Peyer's patch (tissue), 4 donors: Measurements from ENCODE around the gene RRM1. TPM values are rescaled to one million over a fixed set of nuclear protein-coding genes. Genes with fewer than 3 reads are reported as not detected.

Experiments used
- DNase-seq, 3 donors: peaks; one replicate each; pipeline ENCODE4 v3.0.0-alpha.2; 2017 to 2019
- H3K27ac ChIP-seq, 4 donors: fragments of 200-600 bp; sonication (generic); one replicate each; pipeline ENCODE4 v1.5.1; 2016 to 2019
- H3K27me3 ChIP-seq, 2 donors: fragments of 200-600 bp; sonication (generic); one replicate each; pipeline ENCODE4 v1.5.1; 2019
- H3K36me3 ChIP-seq, 3 donors: fragments of 200-600 bp; sonication (generic); one replicate each; pipeline ENCODE4 v1.5.1; 2016 to 2019
- H3K4me1 ChIP-seq, 4 donors: fragments of 200-600 bp; sonication (generic); one replicate each; pipeline ENCODE4 v1.5.1; 2016 to 2019
- H3K4me3 ChIP-seq, 4 donors: fragments of 200-600 bp; sonication (generic); 1 replicate in 3 of 4; 2 replicates in 1 of 4; pipeline ENCODE4 v1.5.1; 2016 to 2019; ENCODE audit warnings: mild to moderate bottlenecking in 1 of 4
- H3K9me3 ChIP-seq, 4 donors: fragments of 200-600 bp; sonication (generic); one replicate each; pipeline ENCODE4 v1.5.1; 2016 to 2019; ENCODE audit warnings: mild to moderate bottlenecking in 1 of 4
- POLR2A ChIP-seq, 2 donors: fragments of 450-650 bp; IDR thresholded peaks; one replicate each; pipeline ENCODE4 v1.5.1; 2017; ENCODE audit warnings: antibody characterized with exemption in 2 of 2, mild to moderate bottlenecking in 2 of 2, moderate library complexity in 2 of 2
- total RNA-seq, 4 donors: library from RNA; depleted of rRNA; stranded (reverse); fragments of >200 nt; gene quantifications; one replicate each; pipeline ENCODE4 v1.1.0, GENCODE V29; 2016
- TF ChIP-seq, protein P1 (sequence below), 6 experiments: fragments of 450-650 bp in 4 of 6; fragments of 200-600 bp in 2 of 6; sonication (generic) in 1 of 6; IDR thresholded peaks; one replicate each; pipeline ENCODE4 v1.5.1; 2017 to 2019; ENCODE audit warnings: antibody characterized with exemption in 6 of 6, mild to moderate bottlenecking in 3 of 6, moderate library complexity in 1 of 6

The RRM1 gene
- total RNA-seq, 4 donors from 2014 or later: 13.3 to 40.5 (median 32.3) TPM

DNA sequence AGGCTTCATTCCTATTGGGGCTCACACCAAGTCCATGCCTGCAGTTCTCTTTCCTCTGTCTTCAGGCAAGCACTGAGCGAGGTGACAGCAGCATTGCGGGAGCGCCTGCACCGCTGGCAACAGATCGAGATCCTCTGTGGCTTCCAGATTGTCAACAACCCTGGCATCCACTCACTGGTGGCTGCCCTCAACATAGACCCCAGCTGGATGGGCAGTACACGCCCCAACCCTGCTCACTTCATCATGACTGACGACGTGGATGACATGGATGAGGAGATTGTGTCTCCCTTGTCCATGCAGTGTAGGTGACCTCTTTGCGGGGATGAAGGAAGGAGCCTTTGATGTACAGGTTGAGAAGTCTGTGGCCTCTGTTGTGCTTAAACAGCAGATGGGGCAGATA lies 11.4 kb upstream of the RRM1 start:
- TF ChIP-seq, protein P1, sequence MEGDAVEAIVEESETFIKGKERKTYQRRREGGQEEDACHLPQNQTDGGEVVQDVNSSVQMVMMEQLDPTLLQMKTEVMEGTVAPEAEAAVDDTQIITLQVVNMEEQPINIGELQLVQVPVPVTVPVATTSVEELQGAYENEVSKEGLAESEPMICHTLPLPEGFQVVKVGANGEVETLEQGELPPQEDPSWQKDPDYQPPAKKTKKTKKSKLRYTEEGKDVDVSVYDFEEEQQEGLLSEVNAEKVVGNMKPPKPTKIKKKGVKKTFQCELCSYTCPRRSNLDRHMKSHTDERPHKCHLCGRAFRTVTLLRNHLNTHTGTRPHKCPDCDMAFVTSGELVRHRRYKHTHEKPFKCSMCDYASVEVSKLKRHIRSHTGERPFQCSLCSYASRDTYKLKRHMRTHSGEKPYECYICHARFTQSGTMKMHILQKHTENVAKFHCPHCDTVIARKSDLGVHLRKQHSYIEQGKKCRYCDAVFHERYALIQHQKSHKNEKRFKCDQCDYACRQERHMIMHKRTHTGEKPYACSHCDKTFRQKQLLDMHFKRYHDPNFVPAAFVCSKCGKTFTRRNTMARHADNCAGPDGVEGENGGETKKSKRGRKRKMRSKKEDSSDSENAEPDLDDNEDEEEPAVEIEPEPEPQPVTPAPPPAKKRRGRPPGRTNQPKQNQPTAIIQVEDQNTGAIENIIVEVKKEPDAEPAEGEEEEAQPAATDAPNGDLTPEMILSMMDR (IDR thresholded peaks at IDR 0.05): no peak
- TF ChIP-seq POLR2A (IDR thresholded peaks at IDR 0.05): no peak
- Histone ChIP-seq H3K36me3 (peaks cover 0 to 48% (median 0%) of the 10 kb centered on the region in 3 donors), H3K4me1 (no peaks in the 10 kb centered on the region), H3K9me3 (no peaks in the 10 kb centered on the region), H3K4me3 (no peak overlapping the region), H3K27me3 (no peaks in the 10 kb centered on the region), H3K27ac (no peak overlapping the region)
- no peak for DNase-seq

DNA sequence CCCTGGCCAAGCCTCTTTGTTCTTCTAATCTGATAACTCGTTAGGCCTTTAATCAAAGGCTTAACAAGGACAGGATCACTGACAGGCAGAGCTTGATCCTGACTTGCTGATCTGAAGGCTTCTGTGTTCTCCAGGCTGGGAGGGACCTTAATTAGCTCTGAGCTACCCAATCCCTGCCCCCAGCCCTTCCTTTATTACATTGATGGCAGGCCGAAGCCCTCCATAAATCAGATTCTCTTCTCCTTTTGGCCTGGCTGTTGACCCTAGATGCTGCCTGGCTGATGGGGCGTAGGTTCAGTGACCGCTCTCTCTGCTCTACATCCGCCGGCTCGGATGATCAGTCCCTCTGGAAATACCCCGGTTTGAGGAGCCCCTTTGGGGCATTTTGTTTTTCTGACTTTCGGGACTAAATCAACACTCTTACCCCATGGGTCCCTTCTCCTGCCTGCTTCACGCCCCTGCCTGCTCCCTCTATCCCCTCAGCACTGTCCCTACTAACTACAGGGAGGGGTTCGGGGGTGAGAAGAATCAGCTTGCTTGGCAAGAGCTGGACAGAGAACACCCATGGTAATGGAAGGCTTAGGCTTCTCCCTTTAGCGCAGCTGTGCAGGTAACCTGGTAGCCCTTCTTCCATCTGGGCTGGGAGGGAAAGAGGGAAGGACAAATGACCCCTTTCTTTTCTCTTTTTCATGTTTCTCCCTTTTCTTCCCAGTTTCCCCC lies 10.0 kb upstream of the RRM1 start:
- TF ChIP-seq, protein P1 (IDR thresholded peaks at IDR 0.05): no peak
- TF ChIP-seq POLR2A (IDR thresholded peaks at IDR 0.05): no peak
- DNase-seq: no peak
- Histone ChIP-seq H3K9me3 (no peaks in the 10 kb centered on the region), H3K4me1 (no peaks in the 10 kb centered on the region), H3K4me3 (no peak overlapping the region), H3K27ac (no peak overlapping the region), H3K36me3 (peaks cover 0 to 53% (median 0%) of the 10 kb centered on the region in 3 donors), H3K27me3 (no peaks in the 10 kb centered on the region)

DNA sequence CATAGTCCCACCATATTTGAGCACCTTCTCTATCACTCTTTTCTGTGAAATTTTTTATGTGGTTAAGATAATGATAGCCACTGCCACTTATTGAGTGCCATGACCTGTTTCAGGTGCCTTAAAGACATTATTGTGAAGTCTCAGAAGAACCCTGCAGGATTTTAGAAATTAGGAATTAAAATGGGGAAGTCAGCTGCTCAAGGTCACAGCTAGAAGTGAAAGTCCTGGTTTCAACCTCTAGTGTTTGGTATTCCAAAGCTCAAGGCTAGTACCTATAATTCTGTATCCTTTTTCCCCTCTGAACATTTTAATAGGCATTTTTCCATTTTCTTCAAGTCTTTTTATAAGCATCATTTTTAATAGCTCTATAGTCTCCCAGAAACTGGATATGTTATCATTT lies 9.0 kb upstream of the RRM1 start:
- Histone ChIP-seq H3K27ac (no peak overlapping the region), H3K4me3 (no peak overlapping the region), H3K9me3 (no peaks in the 10 kb centered on the region), H3K27me3 (no peaks in the 10 kb centered on the region), H3K36me3 (peaks cover 0 to 53% (median 0%) of the 10 kb centered on the region in 3 donors), H3K4me1 (no peaks in the 10 kb centered on the region)
- no peak for TF ChIP-seq POLR2A (IDR thresholded peaks at IDR 0.05)
- no peak for DNase-seq

DNA sequence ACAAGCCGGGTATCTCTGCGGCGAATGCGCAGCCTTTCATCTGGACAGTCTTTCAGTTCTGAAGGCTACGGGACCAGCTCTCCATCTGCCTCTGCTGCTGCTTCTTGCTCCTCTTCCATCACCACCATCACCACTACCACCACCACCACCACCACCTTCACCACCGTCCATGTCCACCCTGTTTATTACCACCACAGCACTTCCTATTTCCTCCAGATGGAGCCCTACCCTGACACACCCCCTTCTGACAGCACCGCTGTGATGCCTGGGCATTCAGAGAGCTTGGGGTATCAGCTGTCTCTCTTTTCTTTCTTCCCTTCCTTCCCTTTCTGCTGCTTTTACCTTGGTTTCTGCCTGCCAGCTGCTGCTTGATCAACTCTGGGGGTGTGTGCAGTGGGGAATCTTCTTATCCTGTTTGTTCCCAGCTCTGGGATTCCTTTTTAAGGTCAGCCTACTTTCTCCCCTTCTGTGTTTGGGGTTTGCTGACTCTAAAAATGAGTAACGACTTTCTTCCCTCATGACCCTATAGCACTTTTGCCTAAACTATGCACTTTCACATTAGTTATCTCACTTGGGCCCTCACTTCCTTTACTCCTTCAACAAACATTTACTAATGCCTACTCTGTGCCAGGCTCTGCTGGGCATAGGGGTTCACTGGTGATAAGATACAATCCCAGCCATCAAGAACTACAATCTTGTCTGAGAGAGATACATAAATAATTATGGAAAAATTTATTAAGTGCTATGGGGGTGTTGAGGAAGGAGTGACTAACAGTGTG lies 7.8 kb upstream of the RRM1 start:
- TF ChIP-seq POLR2A (IDR thresholded peaks at IDR 0.05): no peak
- TF ChIP-seq, protein P1 (IDR thresholded peaks at IDR 0.05): no peak
- no peak overlapping the region for H3K27ac ChIP-seq
- no peak for DNase-seq
- no peaks in the 10 kb centered on the region for H3K4me1 ChIP-seq
- no peaks in the 10 kb centered on the region for H3K9me3 ChIP-seq
- peaks cover 0 to 54% (median 0%) of the 10 kb centered on the region in 3 donors for H3K36me3 ChIP-seq
- no peak overlapping the region for H3K4me3 ChIP-seq
- H3K27me3 ChIP-seq: no peaks in the 10 kb centered on the region

GRCh38 chr11:4087551-4087950 lies 7.0 kb upstream of the RRM1 start:
- TF ChIP-seq, protein P1 (IDR thresholded peaks at IDR 0.05): peak in 1 of 6 experiments; percentile 28
- TF ChIP-seq POLR2A (IDR thresholded peaks at IDR 0.05): no peak
- Histone ChIP-seq H3K4me1 (no peaks in the 10 kb centered on the region), H3K4me3 (no peak overlapping the region), H3K9me3 (no peaks in the 10 kb centered on the region), H3K27me3 (no peaks in the 10 kb centered on the region), H3K36me3 (peaks cover 0 to 50% (median 0%) of the 10 kb centered on the region in 3 donors), H3K27ac (no peak overlapping the region)
- DNase-seq: no peak

GRCh38 chr11:4090258-4090657 lies 4.3 kb upstream of the RRM1 start:
- Histone ChIP-seq H3K27ac (no peak overlapping the region), H3K4me3 (no peak overlapping the region), H3K27me3 (no peaks in the 10 kb centered on the region), H3K4me1 (peaks cover 0 to 6% (median under 1%) of the 10 kb centered on the region in 4 donors), H3K9me3 (no peaks in the 10 kb centered on the region), H3K36me3 (peaks cover 0 to 30% (median 0%) of the 10 kb centered on the region in 3 donors)
- TF ChIP-seq POLR2A (IDR thresholded peaks at IDR 0.05): no peak
- TF ChIP-seq, protein P1 (IDR thresholded peaks at IDR 0.05): no peak
- peak in 1 of 3 donors; percentile 51 for DNase-seq
